SK-N-SH (cell line): ENCODE measurements around the gene NKIRAS1.

ENCODE experiments used
- CTCF ChIP-seq: fragments of 200-600 bp; sonication (generic); IDR thresholded peaks from 2 replicates; pipeline ENCODE4 v1.6.1; 2017; ENCODE audit warnings: antibody characterized with exemption, mild to moderate bottlenecking, moderate library complexity
- MAX ChIP-seq: IDR thresholded peaks from 2 replicates; pipeline ENCODE4 v1.4.0; 2012; ENCODE audit warnings: low read depth
- MEF2A ChIP-seq: IDR thresholded peaks from 2 replicates; pipeline ENCODE4 v1.4.0; 2012; ENCODE audit warnings: low read depth, borderline replicate concordance
- PBX3 ChIP-seq: IDR thresholded peaks from 2 replicates; pipeline ENCODE4; 2012
- POLR2AphosphoS5 ChIP-seq: IDR thresholded peaks from 2 replicates; pipeline ENCODE4 v1.6.1; 2012; ENCODE audit warnings: low read depth, low read length
- RAD21 ChIP-seq: IDR thresholded peaks from 2 replicates; pipeline ENCODE4 v1.6.1; 2012; ENCODE audit warnings: mild to moderate bottlenecking, low read length
- REST ChIP-seq: IDR thresholded peaks from 2 replicates; pipeline ENCODE4 v1.6.1; 2012; ENCODE audit warnings: mild to moderate bottlenecking, low read depth, low read length, moderate library complexity
- RXRA ChIP-seq: IDR thresholded peaks from 2 replicates; pipeline ENCODE4 v1.4.0; 2012; ENCODE audit warnings: low read depth, mild to moderate bottlenecking, borderline replicate concordance
- SIN3A ChIP-seq: IDR thresholded peaks from 2 replicates; pipeline ENCODE4 v1.6.1; 2012; ENCODE audit warnings: low read depth, mild to moderate bottlenecking, low read length, moderate library complexity, borderline replicate concordance
- SMC3 ChIP-seq: IDR thresholded peaks from 2 replicates; pipeline ENCODE4 v1.6.1; 2012; ENCODE audit warnings: low read depth, low read length, improper control_type of control experiment
- YY1 ChIP-seq: IDR thresholded peaks from 2 replicates; pipeline ENCODE4 v1.4.0; 2012; ENCODE audit warnings: low read depth, mild to moderate bottlenecking

- TF ChIP-seq CTCF (no peak), SIN3A (0 out of 2 replicates have a peak, but pooled peaks have one; percentile 64), SMC3 (no peak), MAX (no peak; the same call in 1 of the 2 replicates), PBX3 (no peak), POLR2AphosphoS5 (no peak), YY1 (no peak), REST (no peak), RXRA (no peak), RAD21 (no peak), MEF2A (no peak)
These were observed 28.8 kb upstream of the NKIRAS1 start for GRCh38 chr3:23945663-23945912.
